RWPE1 (cell line): ENCODE measurements around the gene UBASH3A.

ENCODE experiments used
- CTCF ChIA-PET: fragments of 350-600 bp; sonication (Branson Sonifier 250); formaldehyde crosslinking; extraction: SDS; loops from one replicate; lab custom pipeline; 2021; lab: Yijun Ruan, JAX
- POLR2A ChIA-PET: fragments of 400-600 bp; formaldehyde crosslinking; extraction: SDS; loops from one replicate; lab custom pipeline; 2020; ENCODE audit warnings: antibody characterized with exemption; ENCODE audit not compliant: low non-redundant PET; lab: Yijun Ruan, JAX
- DNase-seq: peaks from one replicate; pipeline ENCODE4 v3.0.0; 2012; ENCODE audit warnings: low spot score
- H3K27ac ChIP-seq: fragments of 450-650 bp; 2 replicates; pipeline ENCODE4 v1.5.1; 2017
- TF ChIP-seq, protein P1 (sequence below): fragments of 450-650 bp; conservative IDR thresholded peaks from 2 replicates; pipeline ENCODE4 v1.5.1; 2017; ENCODE audit warnings: low read depth, mild to moderate bottlenecking

The UBASH3A gene

DNA sequence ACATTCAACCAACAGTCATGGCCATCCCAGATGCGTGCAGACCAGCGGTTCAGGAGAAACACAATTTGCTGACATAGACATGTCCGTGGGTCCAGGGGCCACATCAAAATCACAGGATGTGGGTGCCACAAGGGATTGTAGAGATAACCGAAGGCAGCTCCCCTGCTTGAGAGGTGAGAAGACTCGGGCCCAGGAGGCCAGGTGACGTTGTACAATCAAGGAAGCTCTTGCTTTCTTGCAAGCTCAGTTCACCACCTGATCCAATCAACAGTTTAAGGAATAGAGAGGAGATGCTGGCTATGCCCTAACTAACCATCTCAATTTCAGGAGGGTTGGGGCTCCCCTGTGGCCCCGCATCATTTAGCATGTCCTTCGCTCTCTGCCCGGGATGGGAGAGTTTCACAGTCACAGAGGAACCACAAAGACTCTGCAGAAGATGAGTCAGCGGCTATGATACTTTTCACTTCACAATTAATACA, 19.5 kb downstream of the UBASH3A start:
- TF ChIP-seq, protein P1, sequence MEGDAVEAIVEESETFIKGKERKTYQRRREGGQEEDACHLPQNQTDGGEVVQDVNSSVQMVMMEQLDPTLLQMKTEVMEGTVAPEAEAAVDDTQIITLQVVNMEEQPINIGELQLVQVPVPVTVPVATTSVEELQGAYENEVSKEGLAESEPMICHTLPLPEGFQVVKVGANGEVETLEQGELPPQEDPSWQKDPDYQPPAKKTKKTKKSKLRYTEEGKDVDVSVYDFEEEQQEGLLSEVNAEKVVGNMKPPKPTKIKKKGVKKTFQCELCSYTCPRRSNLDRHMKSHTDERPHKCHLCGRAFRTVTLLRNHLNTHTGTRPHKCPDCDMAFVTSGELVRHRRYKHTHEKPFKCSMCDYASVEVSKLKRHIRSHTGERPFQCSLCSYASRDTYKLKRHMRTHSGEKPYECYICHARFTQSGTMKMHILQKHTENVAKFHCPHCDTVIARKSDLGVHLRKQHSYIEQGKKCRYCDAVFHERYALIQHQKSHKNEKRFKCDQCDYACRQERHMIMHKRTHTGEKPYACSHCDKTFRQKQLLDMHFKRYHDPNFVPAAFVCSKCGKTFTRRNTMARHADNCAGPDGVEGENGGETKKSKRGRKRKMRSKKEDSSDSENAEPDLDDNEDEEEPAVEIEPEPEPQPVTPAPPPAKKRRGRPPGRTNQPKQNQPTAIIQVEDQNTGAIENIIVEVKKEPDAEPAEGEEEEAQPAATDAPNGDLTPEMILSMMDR, result no peak
- ChIA-PET POLR2A (no interaction called here), CTCF (interaction anchor here (0.5 kb wide), 1 partner anchor 1287 kb away, joined by 4 read pairs; no protein-coding TSS in a partner anchor)
- DNase-seq, result no peak
- H3K27ac ChIP-seq, result no peak overlapping the region

DNA sequence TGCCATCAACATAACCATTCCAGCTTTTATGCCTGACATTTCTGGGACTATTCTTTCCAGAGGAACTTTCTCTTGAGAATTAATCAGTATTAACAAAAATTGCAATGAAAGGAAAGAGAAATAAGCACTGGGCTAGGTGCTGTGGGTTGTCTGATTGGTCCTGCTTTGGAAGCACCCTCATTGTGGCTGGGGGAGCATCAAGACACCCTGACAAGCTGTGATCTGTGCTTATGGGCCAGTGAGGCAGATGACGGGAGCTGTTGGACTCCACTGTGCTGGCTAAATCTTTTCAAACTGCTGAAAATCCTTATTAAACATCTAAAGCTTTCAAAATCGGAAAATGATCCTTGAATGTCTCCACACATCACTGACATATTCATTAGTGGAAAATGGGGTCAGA, 20.0 kb downstream of the UBASH3A start:
- POLR2A ChIA-PET, result no interaction called here
- H3K27ac ChIP-seq, result no peak overlapping the region
- CTCF ChIA-PET, result no interaction called here
- TF ChIP-seq, protein P1, result no peak
- DNase-seq, result no peak

GRCh38 chr21:42424914-42425541, 21.3 kb downstream of the UBASH3A start:
- CTCF ChIA-PET, result no interaction called here
- H3K27ac ChIP-seq, result no peak overlapping the region
- DNase-seq, result no peak
- POLR2A ChIA-PET, result no interaction called here
- TF ChIP-seq, protein P1, result no peak

GRCh38 chr21:42425591-42425990, 21.9 kb downstream of the UBASH3A start:
- CTCF ChIA-PET, result interaction anchor here (0.9 kb wide), 1 partner anchor 45 kb away, joined by 3 read pairs; no protein-coding TSS in a partner anchor
- H3K27ac ChIP-seq, result no peak overlapping the region
- TF ChIP-seq, protein P1, result no peak
- POLR2A ChIA-PET, result no interaction called here
- no peak for DNase-seq

DNA sequence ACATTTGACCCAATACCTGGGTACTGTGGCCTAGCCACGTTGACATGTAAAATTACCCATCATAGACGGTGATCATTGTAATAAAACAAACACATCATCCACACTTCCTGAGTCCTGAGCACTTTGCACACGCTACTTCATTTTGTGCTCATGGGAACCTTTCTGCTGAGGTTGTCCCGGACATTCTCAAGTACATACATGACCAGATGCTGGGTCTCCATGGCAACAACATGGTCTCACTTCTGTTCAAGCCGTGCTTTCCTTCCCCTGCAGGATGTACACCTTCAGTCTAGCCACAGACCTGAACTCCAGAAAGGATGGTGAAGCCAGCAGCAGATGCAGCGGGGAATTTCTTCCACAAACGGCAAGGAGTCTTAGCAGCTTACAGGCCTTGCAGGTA, 22.7 kb downstream of the UBASH3A start:
- DNase-seq, result no peak
- POLR2A ChIA-PET, result no interaction called here
- CTCF ChIA-PET, result interaction anchor here (0.9 kb wide), 1 partner anchor 45 kb away, joined by 3 read pairs; no protein-coding TSS in a partner anchor
- no peak overlapping the region for H3K27ac ChIP-seq
- TF ChIP-seq, protein P1, result no peak

- TF ChIP-seq, protein P1, result no peak
- no peak for DNase-seq
- ChIA-PET POLR2A (no interaction called here), CTCF (no interaction called here)
- no peak overlapping the region for H3K27ac ChIP-seq
Observed at GRCh38 chr21:42426876-42427480, 23.3 kb downstream of the UBASH3A start.
